ENCODE data around the gene POU6F2. TPM values are rescaled to one million over a fixed set of nuclear protein-coding genes. Genes with fewer than 3 reads are reported as not detected.

The POU6F2 gene
- total and polyA plus RNA-seq, 9 of the 15 experiments (the other 6 are each of a cell fraction or from before 2014, with no cell fraction given): 0.29 to 1.5 (median 0.96) TPM

DNA sequence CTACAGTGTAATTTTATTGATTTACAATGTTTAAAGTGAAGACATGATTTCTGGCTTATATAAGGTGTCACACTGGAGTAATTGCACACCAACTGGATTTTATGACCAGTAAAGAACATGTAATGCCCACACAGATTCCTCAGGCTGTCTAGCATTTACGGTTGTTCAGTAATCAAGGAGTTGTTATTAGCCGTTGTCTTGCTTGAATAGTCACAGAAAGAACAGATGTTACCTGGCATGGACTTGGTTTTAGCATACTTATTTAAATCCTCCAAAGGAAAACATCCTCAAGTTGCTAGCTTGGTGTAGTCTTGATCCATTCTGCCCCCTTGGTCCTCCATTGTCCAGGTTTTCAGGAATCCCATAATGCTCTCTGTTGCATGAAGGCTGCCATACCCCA, 65.8 kb downstream of the POU6F2 start (continued):
- no peak for TF ChIP-seq NFE2L1 (tag; IDR thresholded peaks at IDR 0.05; ENCODE audit: borderline replicate concordance, low read depth)

- FAIRE-seq: no peak
- POLR2A ChIA-PET: no interaction called here
Measured at GRCh38 chr7:39044489-39044888, 66.8 kb downstream of the POU6F2 start.

GRCh38 chr7:39045231-39045630, 67.5 kb downstream of the POU6F2 start:
- CTCF ChIA-PET (ENCODE audit: low intra/inter-chr PET ratio): no interaction called here
- no peak overlapping the region for H3K4me3 ChIP-seq
- H3K9ac ChIP-seq (ENCODE audit: insufficient read depth in 1 of 2, low read depth in 2 of 2, low read length in 2 of 2): no peak overlapping the region
- no peaks in the 10 kb centered on the region for H3K36me3 ChIP-seq (ENCODE audit: control insufficient read depth, insufficient read depth, low read length)
- H3K9me1 ChIP-seq (ENCODE audit: control insufficient read depth, insufficient read depth, low read length): no peaks in the 10 kb centered on the region
- no peaks in the 10 kb centered on the region for H3K27me3 ChIP-seq (ENCODE audit: control insufficient read depth in 2 of 2, insufficient read depth in 2 of 2, low read length in 2 of 2)
- no peak for ATAC-seq
- WGBS (ENCODE audit: insufficient coverage, low coverage, missing lambda C conversion rate): 0% methylated on average over 1 of the region's 1 CpG
- no peaks in the 10 kb centered on the region for H4K20me1 ChIP-seq (replicated peaks; ENCODE audit: control insufficient read depth, insufficient read depth, low read length)
- H3K4me1 ChIP-seq (replicated peaks in 1 of 2; ENCODE audit: control insufficient read depth in 2 of 2, insufficient read depth in 2 of 2, low read length in 2 of 2): no peaks in the 10 kb centered on the region
- in situ Hi-C loops (cut with MboI) (no loop called here), intact Hi-C loops (cut with micrococcal nuclease) (no loop called here)
- no peak for FAIRE-seq
- POLR2A ChIA-PET: no interaction called here
- DNase-seq (ENCODE audit: extremely low read depth in 1 of 4, low spot score in 3 of 4): no peak
- H2AFZ ChIP-seq (ENCODE audit: low read depth, low read length): no peak overlapping the region
- BruUV-seq (replicated peaks): no TSS peak
- H3K4me2 ChIP-seq (ENCODE audit: insufficient read depth, low read length): no peak overlapping the region
- H3K79me2 ChIP-seq (ENCODE audit: control insufficient read depth, insufficient read depth, low read length): no peaks in the 10 kb centered on the region
- no peaks in the 10 kb centered on the region for H3K9me3 ChIP-seq (replicated peaks; ENCODE audit: control insufficient read depth, insufficient read depth, low read depth, low read length)
- H3K27ac ChIP-seq (ENCODE audit: extremely low read depth, low read depth, low read length): no peak overlapping the region
- TF ChIP-seq, protein P1, sequence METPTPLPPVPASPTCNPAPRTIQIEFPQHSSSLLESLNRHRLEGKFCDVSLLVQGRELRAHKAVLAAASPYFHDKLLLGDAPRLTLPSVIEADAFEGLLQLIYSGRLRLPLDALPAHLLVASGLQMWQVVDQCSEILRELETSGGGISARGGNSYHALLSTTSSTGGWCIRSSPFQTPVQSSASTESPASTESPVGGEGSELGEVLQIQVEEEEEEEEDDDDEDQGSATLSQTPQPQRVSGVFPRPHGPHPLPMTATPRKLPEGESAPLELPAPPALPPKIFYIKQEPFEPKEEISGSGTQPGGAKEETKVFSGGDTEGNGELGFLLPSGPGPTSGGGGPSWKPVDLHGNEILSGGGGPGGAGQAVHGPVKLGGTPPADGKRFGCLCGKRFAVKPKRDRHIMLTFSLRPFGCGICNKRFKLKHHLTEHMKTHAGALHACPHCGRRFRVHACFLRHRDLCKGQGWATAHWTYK (CRISPR knock-in tag; IDR thresholded peaks at IDR 0.05): no peak
- TF ChIP-seq ZNF707 (CRISPR knock-in tag; conservative IDR thresholded peaks at IDR 0.05) (no peak), SAFB2 (IDR thresholded peaks at IDR 0.05; ENCODE audit: borderline replicate concordance, low read depth, low read length, severe bottlenecking) (no peak), MXI1 (IDR thresholded peaks at IDR 0.05; ENCODE audit: low read depth, low read length) (no peak), PHF21A (IDR thresholded peaks at IDR 0.05; ENCODE audit: borderline replicate concordance, low read depth) (no peak), ZNF224 (CRISPR knock-in tag; IDR thresholded peaks at IDR 0.05) (no peak), CBFA2T2 (conservative IDR thresholded peaks at IDR 0.05) (no peak)
- TF ChIP-seq, protein P2, sequence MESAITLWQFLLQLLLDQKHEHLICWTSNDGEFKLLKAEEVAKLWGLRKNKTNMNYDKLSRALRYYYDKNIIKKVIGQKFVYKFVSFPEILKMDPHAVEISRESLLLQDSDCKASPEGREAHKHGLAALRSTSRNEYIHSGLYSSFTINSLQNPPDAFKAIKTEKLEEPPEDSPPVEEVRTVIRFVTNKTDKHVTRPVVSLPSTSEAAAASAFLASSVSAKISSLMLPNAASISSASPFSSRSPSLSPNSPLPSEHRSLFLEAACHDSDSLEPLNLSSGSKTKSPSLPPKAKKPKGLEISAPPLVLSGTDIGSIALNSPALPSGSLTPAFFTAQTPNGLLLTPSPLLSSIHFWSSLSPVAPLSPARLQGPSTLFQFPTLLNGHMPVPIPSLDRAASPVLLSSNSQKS (CRISPR knock-in tag; IDR thresholded peaks at IDR 0.05): no peak

More at GRCh38 chr7:39044489-39044888, 66.8 kb downstream of the POU6F2 start:
- CTCF ChIA-PET (ENCODE audit: low intra/inter-chr PET ratio): no interaction called here
- Histone ChIP-seq H3K79me2 (ENCODE audit: control insufficient read depth, insufficient read depth, low read length) (no peaks in the 10 kb centered on the region), H3K4me3 (no peak overlapping the region), H3K4me1 (replicated peaks in 1 of 2; ENCODE audit: control insufficient read depth in 2 of 2, insufficient read depth in 2 of 2, low read length in 2 of 2) (no peaks in the 10 kb centered on the region), H2AFZ (ENCODE audit: low read depth, low read length) (no peak overlapping the region), H4K20me1 (replicated peaks; ENCODE audit: control insufficient read depth, insufficient read depth, low read length) (no peaks in the 10 kb centered on the region), H3K27ac (ENCODE audit: extremely low read depth, low read depth, low read length) (no peak overlapping the region), H3K9me3 (replicated peaks; ENCODE audit: control insufficient read depth, insufficient read depth, low read depth, low read length) (no peaks in the 10 kb centered on the region), H3K9ac (ENCODE audit: insufficient read depth in 1 of 2, low read depth in 2 of 2, low read length in 2 of 2) (no peak overlapping the region), H3K4me2 (ENCODE audit: insufficient read depth, low read length) (no peak overlapping the region), H3K27me3 (ENCODE audit: control insufficient read depth in 2 of 2, insufficient read depth in 2 of 2, low read length in 2 of 2) (no peaks in the 10 kb centered on the region), H3K9me1 (ENCODE audit: control insufficient read depth, insufficient read depth, low read length) (no peaks in the 10 kb centered on the region), H3K36me3 (ENCODE audit: control insufficient read depth, insufficient read depth, low read length) (no peaks in the 10 kb centered on the region)
- no TSS peak for BruUV-seq (replicated peaks)
- no peak for ATAC-seq
- in situ Hi-C loops (cut with MboI) (no loop called here), intact Hi-C loops (cut with micrococcal nuclease) (no loop called here)
- WGBS (ENCODE audit: insufficient coverage, low coverage, missing lambda C conversion rate): 3% methylated on average over 4 of the region's 4 CpGs
- no peak for TF ChIP-seq MYNN (IDR thresholded peaks at IDR 0.05)
- no peak for TF ChIP-seq MYNN (CRISPR knock-in tag; IDR thresholded peaks at IDR 0.05)
- TF ChIP-seq KLF16 (IDR thresholded peaks at IDR 0.05): no peak
- TF ChIP-seq ZBED1 (IDR thresholded peaks at IDR 0.05): no peak
- no peak for TF ChIP-seq SIX5 (IDR thresholded peaks at IDR 0.05; ENCODE audit: borderline replicate concordance in 1 of 2, insufficient read depth in 1 of 2, low read depth in 1 of 2, low read length in 2 of 2)
- DNase-seq (ENCODE audit: extremely low read depth in 1 of 4, low spot score in 3 of 4): no peak
